ENCODE data around the gene TMPRSS2.

TMPRSS2 gene

DNA sequence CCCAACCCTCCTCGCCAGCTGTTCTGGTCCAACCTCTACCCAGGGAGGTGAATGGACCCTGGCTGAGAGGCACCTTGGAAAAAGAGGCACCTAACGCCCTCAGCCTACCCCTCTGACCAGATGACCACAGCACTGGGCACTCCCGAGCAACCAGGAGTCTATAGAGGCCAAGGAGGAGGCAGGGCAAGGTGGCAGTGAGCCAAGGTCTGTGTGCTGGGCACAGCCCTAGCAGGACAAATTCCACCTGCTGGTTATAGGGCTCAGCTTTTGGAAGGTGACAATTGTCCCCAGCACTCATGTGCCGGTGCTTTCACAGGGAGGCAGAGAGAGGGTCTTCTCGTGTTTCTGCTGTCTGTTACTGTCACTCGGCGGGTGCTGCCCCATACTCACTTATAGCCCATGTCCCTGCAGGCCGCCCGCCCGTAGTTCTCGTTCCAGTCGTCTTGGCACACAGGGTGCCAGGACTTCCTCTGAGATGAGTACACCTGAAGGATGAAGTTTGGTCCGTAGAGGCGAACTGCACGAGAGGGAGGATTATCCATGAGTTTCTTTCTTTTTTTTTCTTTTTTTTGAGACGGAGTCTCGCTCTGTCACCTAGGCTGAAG lies 27.8 kb downstream of the TMPRSS2 start:
- DNase-seq, result no peak

DNA sequence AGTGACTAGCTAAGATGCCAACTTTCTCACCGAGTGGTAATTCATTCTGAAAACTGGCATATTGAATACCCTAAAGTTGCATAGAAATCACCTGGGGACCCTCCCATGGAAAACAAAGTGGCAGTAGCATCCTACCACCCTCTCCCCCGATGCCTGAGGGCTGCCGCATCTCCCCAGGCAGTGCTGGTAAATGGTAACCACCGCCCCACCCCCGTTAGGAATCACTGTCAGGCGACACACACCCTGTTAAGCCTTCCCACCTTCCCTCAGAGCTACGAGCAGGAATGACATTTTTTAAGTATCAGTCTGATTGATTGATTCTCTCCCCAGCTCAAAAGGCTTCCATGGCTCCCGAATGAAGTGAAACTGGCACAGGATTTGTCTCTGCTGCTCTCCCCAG lies 28.3 kb downstream of the TMPRSS2 start:
- DNase-seq, result no peak

DNA sequence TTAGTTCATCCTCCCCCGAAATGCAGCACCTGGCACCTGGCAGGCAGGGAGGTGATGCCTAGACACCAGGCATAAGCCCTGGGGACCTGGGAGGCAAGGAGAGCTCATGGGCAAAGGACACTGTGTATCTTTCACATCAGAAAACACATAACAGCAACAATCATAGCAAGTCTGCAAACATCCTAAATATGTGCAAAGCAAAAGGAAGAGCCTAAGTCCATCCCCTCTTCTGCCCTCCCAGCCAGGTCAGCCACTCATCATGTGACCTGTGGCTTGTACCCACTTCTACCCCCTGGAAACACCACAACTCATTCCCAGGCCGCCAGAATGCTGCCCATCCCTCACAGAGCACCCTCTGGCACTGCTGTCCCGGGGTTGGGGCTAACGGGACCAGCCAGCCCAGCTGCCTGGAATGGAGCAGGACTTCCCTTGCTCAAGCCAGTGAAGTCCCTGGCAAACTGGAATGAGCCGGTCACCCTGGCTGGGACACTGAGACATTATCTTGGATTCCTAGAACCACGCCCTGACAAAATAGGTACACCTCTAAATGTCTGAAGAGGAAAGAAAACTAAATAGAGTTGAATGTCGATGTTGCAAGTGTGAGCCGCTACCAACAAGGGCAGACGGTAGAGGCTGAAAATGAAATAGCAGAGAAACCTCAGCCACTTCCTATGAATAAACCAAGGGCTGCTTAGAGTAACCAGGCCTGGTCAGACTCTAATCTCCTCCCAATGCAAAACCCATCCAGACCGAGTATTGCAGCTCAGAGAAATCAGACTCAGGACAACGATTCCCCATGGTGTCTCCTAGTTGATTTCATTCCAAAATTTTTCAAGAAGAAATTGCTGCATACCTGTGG lies 29.4 kb downstream of the TMPRSS2 start:
- no peak for DNase-seq

DNA sequence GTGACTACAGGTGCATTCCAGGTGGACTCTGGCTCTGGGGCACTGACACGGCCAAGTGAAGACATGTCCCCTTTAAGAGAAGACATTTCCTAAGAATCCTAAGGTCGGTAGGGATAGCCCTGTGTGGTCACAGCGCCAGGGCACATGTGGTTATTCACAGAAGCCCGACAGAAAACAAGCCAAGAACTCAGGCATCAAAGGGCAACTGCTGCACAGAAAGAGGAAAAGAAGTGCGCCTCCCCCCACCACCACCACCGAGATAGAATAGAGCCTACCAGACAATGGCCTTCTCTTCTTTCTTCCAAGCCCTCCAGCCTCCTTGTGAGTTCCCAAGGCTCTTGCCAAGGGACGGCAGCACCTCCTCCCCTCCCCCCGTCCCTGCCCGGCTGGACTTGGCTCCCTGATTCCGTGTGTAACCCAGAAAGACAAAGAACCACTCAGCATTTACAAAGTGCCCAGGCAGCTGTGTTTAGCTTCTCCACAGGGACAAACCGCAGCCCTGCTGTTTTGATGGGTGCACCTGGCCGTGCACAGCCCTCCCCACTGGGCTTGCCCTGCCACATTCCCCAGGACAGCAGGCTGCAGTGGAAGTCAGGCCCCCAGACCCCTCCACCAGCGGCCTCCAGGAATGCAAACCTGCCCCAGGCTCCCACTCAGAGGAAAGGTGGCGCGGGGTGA lies 30.2 kb downstream of the TMPRSS2 start:
- no peak for DNase-seq

DNA sequence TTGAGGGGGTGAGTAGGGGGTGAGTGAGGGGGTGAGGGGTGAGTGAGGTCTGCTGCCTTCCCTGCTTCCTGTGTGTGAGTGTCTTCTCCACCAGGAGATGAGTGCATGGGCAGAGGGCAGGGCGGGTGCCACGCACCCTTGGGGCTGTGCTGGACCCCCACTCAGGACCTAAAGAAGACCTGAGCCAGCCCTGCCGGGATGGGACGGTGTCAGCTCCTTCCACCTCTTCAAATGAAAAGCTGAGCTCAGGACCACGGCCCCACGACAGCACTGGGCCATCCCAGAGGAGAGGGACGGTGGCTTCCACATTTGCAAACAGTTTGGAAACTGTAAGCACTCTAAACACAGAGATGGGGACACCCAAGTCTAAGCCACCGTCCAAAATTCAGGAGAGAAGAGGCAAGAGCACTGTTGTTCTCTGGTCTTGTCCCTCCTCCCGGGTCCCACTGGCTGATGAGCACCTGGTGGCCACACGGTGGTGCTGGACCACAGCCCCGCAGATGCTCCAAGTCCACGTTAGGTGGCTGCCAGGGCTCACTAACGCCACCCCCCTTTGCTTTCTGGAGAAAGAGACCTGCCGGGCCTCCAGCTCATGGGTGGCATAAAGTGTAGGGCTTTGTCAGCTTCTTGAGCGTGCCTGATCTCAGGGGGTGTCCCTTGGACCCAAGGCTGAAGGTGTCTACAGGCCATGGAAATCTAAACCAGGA lies 32.1 kb downstream of the TMPRSS2 start:
- DNase-seq, result no peak

DNA sequence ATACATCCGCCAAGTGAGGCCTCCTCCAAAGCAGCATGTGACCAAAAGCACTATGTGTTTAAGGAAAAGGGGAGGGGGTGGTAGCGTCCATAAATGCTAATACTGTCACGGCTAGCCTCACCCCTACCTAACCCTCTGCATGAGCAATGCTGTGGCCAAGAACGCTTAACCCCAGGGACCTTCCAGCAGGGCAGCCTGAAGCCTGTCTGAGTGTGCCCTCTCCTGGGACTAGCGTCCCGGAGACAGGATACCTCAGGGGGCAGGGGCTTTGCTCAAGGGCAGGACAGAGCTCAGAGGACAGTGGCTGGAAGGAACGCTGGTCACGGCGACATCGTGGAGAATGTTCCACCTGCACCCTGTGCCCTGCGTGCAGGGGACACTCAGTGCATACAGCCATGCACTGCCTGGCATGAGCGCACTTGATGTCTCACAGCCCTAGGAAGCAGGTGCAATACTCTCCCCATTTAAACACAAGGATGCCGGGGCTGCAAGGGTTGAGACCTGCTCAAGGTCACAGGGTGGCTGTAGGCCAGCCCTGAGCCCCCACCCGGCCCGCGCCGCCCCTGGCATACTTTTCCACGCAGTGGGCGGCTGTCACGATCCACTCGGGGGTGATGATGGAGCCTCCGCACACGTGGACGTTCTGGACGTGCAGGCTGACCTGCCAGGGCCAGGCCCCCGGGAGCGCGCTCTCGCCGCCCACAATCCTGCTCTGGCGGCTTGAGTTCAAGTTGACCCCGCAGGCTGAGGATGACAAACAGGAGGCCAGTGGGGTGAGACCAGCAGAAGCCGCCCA lies 35.0 kb downstream of the TMPRSS2 start:
- DNase-seq, result no peak

DNA sequence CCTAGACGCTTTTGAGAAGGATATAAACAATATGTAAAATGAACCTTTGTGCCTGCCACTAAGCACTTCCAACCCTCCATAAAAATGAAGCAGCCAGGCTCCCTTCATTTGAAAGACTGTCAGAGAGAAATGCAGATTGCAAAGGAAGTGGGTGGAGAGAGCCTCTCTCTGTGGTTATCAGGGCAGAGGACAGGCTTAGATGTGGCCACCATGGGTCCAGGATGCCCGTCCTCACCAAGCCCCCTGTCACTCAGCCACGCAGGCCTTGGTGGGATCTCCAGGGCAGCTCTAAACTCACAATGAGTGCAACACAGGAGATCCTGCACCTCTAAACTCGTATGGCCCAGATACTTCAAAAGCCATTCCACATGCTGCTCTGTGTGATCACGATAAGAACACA lies 37.9 kb downstream of the TMPRSS2 start:
- no peak for DNase-seq

DNA sequence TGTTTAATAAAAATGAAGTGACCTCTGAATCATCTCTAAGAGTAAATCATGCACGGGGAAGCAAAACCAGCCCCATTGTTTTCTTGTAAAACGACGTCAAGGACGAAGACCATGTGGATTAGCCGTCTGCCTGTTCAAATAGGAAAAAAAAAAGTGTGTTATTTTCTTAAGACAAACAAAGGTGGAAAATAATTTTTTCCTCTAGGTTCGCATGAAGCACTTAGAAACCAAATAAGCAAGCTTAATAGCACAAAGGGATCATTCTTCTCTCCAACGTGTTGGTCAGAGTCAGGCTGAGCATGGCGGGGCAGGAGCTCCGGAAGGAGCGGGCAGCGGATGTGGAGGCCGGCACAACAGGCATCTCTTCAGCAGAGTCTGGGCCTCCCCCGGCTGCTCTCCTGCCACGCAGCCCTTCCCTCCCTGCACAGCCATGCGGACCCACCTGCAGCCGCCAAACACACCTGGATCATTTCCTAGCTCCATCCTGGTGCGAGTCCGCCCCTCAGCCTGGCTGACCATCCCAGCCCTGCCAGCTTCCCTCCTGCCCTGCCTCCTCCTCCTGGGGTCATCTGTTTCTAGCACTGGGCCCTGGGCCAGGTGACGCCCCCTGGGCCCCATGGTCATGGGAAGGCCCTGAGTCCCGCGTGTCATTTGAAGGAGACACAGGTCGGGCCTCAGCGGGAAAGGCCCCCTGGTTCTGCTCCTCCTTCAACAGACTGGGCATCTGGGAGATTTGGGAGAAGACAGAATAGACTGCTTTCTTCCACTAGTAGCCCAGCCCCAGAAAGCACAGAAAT lies 41.7 kb downstream of the TMPRSS2 start:
- no peak for DNase-seq

DNA sequence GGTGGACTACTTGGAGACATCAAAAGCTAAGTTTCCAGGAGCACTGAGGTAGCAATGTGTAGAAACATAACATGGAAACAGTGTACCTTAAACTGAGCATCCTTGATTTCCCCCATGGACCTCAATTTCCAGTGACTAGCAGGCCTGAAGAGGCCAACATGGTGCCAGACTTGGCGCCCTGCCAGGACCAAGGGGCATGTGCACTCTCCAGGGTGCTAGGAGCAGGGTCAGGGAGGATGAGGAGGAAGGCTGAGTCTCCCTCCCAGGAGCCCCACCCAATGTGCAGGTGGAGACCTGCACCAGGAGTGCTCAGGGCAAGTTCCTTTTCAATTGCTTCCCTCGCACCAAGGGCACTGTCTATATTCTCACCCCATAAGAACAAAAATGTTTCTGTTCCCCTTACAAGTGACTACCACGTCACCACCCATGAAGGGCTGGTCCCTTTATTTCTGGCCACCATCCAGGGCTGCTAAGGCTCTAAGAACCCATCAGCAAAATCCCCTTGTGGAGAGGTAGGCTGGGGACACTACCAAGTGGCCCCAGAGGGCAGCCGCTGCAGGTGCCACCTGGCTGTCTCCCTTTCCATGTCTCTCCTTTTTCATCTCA lies 42.7 kb downstream of the TMPRSS2 start:
- no peak for DNase-seq

DNA sequence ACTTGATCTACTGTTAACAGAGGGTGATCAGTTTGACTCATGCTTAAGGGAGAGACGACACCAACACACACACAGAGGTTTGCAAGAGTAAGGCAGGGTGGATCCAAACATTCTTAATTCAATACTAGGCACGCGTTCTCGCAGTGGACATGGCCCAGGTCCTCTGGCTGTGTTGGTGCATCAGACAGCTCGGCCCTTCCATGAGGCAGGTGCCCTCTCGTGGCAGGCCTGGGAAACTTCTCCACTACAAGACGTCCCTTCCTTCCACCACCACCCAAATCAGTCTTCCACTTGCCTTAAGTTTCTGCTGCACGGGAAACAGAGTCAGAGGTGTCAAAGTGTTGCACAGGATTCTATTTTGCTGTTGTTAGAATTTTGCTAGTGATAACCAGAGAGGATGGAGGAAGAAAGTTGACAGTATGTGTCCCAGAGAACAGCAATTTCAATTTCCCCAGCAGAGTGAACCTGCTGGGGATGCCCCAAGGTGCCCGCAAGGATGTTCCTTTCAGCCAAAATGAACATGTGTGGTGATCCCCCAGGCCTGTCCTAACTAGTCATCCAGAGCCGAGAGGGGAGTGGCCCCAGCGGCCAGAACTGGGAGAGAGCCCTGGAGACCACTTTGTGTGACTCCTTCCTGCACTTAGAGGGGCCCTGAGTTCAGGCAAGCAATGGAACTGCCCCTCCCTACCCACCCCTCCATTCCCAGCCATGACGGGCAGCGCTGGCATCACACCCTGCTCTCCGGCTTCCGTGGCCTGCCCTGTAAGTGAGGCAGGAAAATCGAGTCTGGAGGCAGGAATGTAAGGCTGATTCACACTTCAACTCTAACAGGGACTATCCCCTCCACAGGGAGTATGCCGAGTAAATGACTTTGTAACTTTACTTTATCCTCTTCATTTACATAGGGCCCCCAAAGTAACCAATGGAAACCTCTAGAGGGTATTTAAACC lies 47.1 kb downstream of the TMPRSS2 start:
- DNase-seq, result peak; percentile 53

DNA sequence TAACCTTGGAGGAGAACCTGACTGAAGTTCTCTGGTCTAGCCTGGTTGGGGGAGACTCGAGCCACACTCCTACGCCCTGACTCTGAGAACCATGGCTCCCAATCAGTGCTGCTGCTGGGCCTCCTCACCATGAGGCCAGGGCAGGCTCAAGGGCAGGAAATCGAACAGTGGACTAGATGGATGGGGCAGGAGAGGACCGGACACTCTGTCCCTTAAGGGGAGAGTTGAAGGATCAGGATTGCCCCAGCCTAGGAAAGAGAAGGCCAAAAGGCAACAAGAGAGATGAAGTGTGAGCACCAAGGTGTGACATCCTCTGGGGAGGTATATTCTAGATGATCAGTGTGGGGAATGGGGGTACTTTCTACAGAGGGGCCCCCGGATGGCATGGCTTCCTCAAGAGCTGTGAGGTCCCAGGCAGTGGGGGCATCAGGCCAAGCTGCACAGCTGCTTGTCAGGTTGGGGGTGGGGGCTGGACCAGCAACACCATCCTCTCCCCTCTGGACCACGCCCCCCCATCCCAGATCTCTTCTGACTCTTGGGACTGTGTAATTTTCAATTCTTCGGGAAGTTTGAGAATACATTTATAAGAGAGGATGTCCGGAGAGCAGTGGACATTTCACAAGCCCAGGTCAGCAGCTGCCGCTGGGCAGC lies 47.9 kb downstream of the TMPRSS2 start:
- DNase-seq, result no peak

DNA sequence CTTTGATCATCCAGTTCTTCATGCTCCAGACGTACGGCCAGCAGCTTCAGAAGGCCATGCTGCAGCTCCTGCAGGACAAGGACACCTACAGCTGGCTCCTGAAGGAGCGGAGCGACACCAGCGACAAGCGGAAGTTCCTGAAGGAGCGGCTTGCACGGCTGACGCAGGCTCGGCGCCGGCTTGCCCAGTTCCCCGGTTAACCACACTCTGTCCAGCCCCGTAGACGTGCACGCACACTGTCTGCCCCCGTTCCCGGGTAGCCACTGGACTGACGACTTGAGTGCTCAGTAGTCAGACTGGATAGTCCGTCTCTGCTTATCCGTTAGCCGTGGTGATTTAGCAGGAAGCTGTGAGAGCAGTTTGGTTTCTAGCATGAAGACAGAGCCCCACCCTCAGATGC lies 49.4 kb downstream of the TMPRSS2 start:
- DNase-seq, result no peak

DNA sequence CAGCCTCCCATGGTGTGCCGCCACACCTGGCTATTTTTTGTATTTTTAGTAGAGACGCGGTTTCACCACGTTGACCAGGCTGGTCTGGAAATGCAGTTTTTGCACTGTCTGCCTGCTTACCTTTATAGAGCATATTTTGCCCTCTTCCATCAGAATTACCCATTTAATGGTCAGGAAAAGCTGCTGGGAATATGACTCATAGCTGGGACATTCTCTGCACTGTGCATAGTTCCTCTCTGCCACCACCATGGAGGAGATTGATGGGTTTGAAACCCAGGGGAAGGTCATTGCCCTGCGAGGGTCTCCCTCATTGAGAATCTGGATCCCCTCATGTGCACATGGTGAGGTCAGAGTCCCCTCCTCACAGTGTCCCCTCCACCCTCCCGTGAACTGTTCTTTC lies 49.8 kb downstream of the TMPRSS2 start:
- no peak for DNase-seq

DNA sequence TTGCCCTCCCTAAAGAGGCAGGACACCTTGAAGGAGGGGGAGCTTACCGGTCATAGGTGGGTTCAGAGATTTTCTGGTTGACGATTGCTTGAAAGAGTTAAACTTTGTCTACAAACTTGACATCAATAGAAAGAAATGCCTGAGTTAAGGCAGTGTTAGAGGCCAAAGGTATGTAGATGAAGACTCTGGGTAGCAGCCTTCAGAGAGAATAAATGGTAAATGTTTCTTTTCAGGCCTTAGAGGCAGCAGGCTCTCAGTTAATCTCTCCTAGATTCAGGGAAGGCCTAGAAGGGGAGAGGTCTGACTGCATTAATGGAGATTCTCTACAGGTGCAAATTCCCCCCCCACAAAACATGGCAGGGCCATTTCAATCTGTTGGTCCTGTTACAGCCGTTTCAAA lies 54.2 kb downstream of the TMPRSS2 start:
- no peak for DNase-seq

DNA sequence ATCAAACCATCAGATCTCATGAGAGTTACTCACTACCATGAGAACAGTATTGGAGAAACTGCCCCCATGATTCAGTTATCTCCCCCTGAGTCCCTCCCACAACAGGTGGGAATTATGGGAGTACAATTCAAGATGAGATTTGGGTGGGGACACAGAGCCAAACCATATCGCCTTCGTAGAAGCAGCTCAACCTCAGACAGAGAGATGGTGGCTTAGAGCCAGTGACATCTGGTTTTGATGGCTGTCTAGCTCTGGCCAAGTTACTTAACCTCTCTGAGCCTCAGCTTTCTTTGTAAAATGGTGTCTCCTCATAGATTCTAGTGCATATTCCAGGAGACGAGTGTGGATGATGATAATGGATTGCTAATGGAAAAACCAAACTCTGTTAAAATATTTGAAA lies 54.8 kb downstream of the TMPRSS2 start:
- no peak for DNase-seq

DNA sequence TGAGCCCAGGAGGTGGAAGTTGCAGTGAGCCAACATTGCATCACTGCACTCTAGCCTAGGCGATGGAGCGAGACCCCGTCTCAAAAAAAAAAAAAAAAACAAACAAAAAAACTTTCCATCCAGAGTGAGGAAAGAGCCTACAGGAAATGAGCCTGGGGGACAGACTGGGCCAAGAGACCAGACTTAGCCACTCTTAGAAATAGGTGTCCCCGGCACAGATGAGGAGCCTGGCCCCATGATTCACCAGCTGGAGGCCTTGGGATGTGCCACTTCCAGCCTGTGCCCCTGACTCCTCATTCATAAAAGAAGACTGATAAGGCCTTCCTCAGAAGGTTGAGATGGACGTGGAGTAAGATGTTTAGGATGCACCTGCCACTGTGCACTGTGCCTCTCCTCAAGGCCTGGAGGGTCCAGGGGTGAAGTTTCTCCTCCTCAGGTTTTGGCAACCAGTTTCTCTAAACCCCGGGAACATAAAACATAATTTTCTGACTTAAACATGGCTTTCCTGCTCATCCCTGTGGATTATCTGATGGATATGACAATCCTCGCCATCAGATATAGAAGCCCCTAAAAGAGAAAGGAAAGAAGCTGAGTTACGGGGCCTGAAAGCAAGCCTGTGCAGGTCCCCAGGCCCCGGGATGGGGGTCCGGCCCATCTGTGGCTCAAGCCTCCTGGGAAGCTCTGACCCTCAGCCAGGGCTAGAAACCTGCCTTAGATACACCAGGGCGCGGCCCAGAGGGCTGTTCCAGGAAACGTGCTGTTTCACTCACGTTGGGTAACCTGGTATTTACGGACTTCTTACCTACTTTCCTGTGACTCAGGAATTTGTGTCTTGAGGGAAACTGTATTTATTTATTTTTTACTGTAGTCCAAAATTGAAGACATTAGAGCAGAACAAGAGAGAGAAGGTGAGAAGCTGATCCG lies 55.9 kb downstream of the TMPRSS2 start:
- no peak for DNase-seq

DNA sequence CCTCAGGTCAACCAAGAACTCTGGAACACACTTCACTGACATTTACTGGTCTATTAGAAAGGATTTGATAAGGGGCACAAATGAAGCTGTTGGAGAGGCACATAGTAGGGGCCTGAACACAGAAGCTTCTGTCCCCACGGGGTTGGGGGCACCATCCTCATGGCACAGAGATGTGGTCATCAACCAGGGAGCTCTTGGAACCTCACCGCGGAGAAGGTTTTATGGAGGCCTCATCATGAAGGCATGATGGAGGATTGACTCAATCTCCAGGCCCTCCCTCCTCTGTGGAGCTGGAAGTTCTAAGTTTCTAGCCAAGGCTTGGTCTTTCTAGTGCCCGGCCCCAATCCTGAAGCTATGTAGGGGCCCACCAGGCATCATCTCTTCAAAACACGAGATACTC lies 58.3 kb downstream of the TMPRSS2 start:
- DNase-seq, result no peak

DNA sequence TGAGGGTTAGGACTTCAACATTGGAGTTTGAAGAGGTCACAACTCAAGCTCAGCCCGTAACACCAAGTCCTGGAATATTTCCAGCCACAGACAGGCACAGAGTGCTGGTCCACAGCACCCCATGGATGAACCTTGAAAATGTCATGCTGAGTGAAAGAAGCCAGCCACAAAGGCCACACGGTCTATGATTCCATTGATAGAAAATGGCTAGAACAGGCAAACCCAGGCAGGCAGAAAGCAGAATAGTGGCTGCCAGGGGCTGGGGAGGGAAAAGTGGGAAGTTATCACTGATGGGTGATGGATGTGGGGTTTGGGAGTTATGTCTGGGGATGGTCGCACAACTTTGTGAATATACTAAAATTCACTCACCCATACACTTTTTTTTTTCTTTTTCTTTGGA lies 60.6 kb downstream of the TMPRSS2 start:
- no peak for DNase-seq
